Measurements from ENCODE around the gene SMAD7. TPM values are rescaled to one million over a fixed set of nuclear protein-coding genes. Genes with fewer than 3 reads are reported as not detected.

SMAD7 gene
- total RNA-seq, 2 experiments from 2014 or later: 9.0 to 9.4 TPM

GRCh38 chr18:48897531-48897930 lies 53.2 kb downstream of the SMAD7 start:
- Mint-ChIP-seq H3K27me3 (no peaks in the 10 kb centered on the region), H3K27ac (no peak overlapping the region), H3K4me3 (no peak overlapping the region), H3K36me3 (no peaks in the 10 kb centered on the region), H3K4me1 (peaks cover 11% of the 10 kb centered on the region), H3K9me3 (peaks cover 5% of the 10 kb centered on the region)
- no peak for DNase-seq

DNA sequence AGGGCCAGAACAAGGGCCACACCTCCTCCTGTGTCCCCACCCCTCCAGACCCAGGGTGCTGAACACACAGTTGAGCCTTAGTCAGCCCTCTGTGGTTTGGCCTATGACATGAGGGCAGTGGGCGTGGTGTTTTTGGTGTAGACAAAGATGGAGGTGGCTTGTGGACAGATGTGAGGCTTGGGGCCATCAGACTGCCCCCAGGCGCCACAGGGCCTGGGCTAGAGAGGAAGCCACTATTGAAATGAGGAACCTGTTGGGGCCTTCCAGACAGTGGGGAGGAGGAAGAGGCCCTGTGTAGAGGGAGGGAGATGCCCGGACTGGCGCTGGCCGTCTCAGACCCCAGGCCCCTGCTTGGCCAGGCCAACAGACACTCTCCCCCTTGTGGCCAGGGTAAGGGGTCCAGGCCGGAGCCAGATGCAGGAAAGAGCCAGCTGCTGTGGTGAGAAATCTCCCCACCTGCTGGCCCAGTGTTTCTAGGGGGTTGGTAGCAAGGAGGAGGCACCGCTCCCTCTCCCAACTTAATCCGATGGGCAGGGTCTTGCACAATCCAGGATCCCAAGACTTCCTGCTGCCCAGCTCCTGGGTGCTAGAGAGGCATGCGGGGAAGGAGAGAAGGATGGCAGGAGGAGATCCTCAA lies 53.8 kb downstream of the SMAD7 start:
- Mint-ChIP-seq H3K9me3 (peaks cover 5% of the 10 kb centered on the region), H3K4me1 (peaks cover 11% of the 10 kb centered on the region), H3K27ac (no peak overlapping the region), H3K36me3 (no peaks in the 10 kb centered on the region), H3K4me3 (no peak overlapping the region), H3K27me3 (no peaks in the 10 kb centered on the region)
- peak; percentile 18 for DNase-seq

DNA sequence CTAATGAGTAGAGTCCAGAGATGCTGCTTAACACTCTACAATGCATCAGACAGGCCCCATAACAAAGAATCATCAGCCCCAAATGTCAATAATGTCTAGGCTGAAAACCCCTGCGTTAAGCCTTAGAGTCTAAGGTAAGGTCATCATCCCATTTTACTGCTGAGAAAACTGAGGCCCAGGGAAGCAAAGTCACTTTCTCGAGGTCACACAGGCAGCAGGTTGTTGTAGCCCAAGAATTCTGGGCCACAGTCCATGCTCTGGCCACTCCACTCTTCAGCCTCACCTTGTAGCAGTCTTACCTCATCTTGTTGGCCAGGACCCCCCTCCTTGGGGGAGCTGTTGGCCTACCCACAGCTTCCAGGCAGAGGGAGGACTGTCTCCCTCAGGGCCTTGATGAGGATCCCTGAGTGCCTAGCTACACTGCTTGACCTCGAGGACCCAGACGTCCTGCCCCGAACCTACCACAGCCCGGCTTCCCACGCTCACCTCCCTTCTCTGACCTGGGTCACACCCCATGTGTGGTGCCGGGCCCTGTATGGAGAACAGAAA lies 54.4 kb downstream of the SMAD7 start:
- H3K27ac Mint-ChIP-seq: no peak overlapping the region

GRCh38 chr18:48894799-48895346 lies 55.9 kb downstream of the SMAD7 start:
- no peak overlapping the region for H3K27ac Mint-ChIP-seq
- no peak overlapping the region for H3K4me3 Mint-ChIP-seq
- DNase-seq: no peak
- H3K27me3 Mint-ChIP-seq: no peaks in the 10 kb centered on the region
- H3K36me3 Mint-ChIP-seq: no peaks in the 10 kb centered on the region
- H3K4me1 Mint-ChIP-seq: peaks cover 8% of the 10 kb centered on the region
- peaks cover 5% of the 10 kb centered on the region for H3K9me3 Mint-ChIP-seq

More for the DNA sequence above, 54.4 kb downstream of the SMAD7 start:
- no peak for DNase-seq
- Mint-ChIP-seq H3K4me3 (no peak overlapping the region), H3K27me3 (no peaks in the 10 kb centered on the region), H3K36me3 (no peaks in the 10 kb centered on the region), H3K9me3 (peaks cover 5% of the 10 kb centered on the region), H3K4me1 (peaks cover 11% of the 10 kb centered on the region)

DNA sequence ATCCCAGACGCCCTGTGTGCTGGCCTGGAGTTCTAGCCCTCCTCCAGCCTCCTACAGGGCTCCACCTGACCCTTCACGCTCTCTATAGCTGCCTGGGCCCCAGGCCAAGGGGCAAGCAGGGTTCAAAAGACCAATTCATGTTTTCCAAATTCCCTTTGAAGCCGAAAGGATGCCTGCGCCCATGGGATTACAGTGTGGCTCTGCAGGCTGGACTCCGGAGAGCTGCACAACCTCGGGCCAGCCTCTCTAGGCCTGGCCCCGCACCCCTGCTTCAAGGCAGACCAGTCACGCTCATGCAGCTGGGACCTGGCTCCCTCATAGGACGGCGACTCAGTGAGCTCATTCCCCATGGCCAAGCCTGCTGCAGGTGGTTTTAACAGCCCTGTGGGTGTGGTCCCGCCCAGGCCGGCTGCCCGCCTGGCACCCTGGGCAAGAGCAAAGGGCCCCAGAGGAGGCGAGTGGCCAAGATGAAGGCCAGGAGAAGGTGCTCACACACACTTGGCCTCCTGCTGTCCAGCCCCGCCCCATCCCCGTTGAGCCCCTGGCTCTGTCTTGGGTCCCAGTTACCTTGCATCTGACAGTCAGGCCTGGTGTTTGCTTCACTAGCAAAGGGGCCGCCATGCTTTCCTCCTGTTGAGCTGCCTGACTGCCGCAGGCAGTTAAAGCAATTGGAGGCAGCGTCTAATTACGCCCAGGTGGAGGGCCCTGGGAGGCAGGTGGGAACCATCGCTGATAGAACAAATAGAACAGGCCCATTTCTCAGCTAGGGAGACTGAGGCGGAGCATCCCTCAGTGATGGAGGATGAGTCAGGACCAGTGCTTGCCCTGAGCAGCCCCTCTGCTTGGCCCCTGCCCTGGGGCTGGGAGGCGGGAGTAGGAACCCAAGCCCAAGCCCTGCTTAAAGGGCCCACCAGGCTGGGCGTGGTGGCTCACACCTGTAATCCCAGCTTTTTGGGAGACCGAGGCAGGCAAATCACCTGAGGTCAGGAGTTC lies 56.9 kb downstream of the SMAD7 start:
- DNase-seq: no peak

DNA sequence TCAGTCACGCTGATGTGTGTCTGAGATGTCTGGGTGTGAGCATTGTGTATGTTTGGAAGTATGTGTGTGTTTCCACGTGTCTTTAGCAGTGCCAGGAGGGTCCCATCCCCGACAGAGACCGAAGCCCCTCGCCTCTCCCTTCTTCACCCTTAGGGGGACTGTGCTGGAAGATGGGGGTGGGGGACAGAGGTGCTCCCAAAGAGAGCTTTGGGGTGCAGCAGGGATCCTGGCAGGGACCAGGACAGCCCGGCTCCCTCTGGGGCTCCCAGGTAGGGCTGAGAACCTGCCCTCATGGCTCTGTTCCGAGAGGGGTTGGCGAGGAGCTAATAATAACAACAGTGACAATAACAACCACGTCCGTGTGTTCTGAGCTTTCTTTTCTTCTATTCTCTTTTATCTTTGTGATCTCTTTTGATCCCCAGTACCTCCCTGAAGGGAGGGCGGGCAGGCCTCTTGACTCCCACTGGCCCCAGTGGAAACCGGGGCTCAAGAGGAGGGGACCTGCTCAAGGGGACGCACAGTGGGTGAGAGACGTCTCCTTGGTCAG lies 57.6 kb downstream of the SMAD7 start:
- DNase-seq: no peak
- H3K27ac Mint-ChIP-seq: no peak overlapping the region

More for the DNA sequence above, 56.9 kb downstream of the SMAD7 start:
- H3K27ac Mint-ChIP-seq: no peak overlapping the region
- no peaks in the 10 kb centered on the region for H3K27me3 Mint-ChIP-seq
- H3K4me3 Mint-ChIP-seq: no peak overlapping the region
- peaks cover 3% of the 10 kb centered on the region for H3K4me1 Mint-ChIP-seq
- peaks cover 2% of the 10 kb centered on the region for H3K9me3 Mint-ChIP-seq
- H3K36me3 Mint-ChIP-seq: no peaks in the 10 kb centered on the region

GRCh38 chr18:48892146-48892855 lies 58.5 kb downstream of the SMAD7 start:
- no peak overlapping the region for H3K4me3 Mint-ChIP-seq
- H3K27ac Mint-ChIP-seq: no peak overlapping the region
- H3K27me3 Mint-ChIP-seq: no peaks in the 10 kb centered on the region
- no peak for DNase-seq
- no peaks in the 10 kb centered on the region for H3K9me3 Mint-ChIP-seq
- H3K36me3 Mint-ChIP-seq: no peaks in the 10 kb centered on the region
- peaks cover 5% of the 10 kb centered on the region for H3K4me1 Mint-ChIP-seq

More for the DNA sequence above, 57.6 kb downstream of the SMAD7 start:
- Mint-ChIP-seq H3K9me3 (no peaks in the 10 kb centered on the region), H3K36me3 (no peaks in the 10 kb centered on the region), H3K4me3 (no peak overlapping the region), H3K27me3 (no peaks in the 10 kb centered on the region), H3K4me1 (peaks cover 3% of the 10 kb centered on the region)

GRCh38 chr18:48891721-48892120 lies 59.0 kb downstream of the SMAD7 start:
- no peak overlapping the region for H3K27ac Mint-ChIP-seq
- no peaks in the 10 kb centered on the region for H3K36me3 Mint-ChIP-seq
- H3K9me3 Mint-ChIP-seq: no peaks in the 10 kb centered on the region
- H3K27me3 Mint-ChIP-seq: no peaks in the 10 kb centered on the region
- no peak for DNase-seq
- H3K4me1 Mint-ChIP-seq: peaks cover 3% of the 10 kb centered on the region
- H3K4me3 Mint-ChIP-seq: no peak overlapping the region

- H3K27ac Mint-ChIP-seq: no peak overlapping the region
- no peak for DNase-seq
- H3K4me3 Mint-ChIP-seq: no peak overlapping the region
Measured at GRCh38 chr18:48889981-48890762, 60.6 kb downstream of the SMAD7 start.

DNA sequence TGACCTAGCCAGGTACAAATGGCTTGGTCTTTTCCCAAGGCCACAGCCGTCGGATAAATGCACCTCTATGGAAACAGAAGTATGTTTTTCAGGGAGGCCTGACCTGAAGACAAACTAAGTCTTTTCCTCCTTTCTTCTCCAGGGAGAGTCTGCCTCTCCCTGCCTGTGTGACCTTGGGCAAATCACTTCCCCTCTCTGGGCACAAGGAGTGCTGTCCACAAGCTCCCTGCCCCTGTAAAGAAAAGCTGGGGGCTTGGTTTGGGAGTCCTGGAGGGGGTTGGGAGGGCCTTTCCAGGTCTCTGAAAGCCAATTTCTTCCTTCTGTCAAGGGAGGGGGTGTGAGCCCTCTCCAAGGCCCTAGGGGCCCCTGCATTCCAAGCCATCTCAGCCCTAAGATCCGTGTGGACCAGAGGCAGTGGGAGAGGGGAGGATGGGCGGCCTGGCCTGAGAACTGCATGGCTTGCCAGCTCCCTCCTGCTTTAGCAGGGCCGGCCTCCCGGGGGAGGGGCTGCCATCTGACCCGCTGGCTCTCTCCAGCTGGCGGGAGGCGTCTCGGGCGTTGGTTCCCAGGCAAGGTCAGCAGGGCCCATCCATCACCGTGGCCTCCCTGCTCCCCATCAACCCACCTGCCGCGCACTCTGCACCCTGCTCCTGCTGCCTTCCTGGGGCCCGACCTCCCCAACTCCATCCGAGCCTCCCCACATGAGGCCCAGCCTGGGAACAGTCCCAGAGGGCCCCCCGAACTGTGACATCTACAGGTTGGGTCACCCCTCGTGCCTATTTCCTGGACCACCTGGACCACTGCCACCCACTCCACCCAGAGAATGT lies 61.4 kb downstream of the SMAD7 start:
- H3K27ac Mint-ChIP-seq: no peak overlapping the region
- no peaks in the 10 kb centered on the region for H3K36me3 Mint-ChIP-seq
- no peaks in the 10 kb centered on the region for H3K27me3 Mint-ChIP-seq
- no peaks in the 10 kb centered on the region for H3K9me3 Mint-ChIP-seq
- H3K4me1 Mint-ChIP-seq: peaks cover 2% of the 10 kb centered on the region
- no peak for DNase-seq
- H3K4me3 Mint-ChIP-seq: no peak overlapping the region

More at GRCh38 chr18:48889981-48890762, 60.6 kb downstream of the SMAD7 start:
- H3K9me3 Mint-ChIP-seq: no peaks in the 10 kb centered on the region
- no peaks in the 10 kb centered on the region for H3K36me3 Mint-ChIP-seq
- no peaks in the 10 kb centered on the region for H3K27me3 Mint-ChIP-seq
- H3K4me1 Mint-ChIP-seq: peaks cover 2% of the 10 kb centered on the region

- peaks cover 2% of the 10 kb centered on the region for H3K4me1 Mint-ChIP-seq
- H3K4me3 Mint-ChIP-seq: no peak overlapping the region
- no peaks in the 10 kb centered on the region for H3K27me3 Mint-ChIP-seq
Measured at GRCh38 chr18:48888773-48889080, 62.0 kb downstream of the SMAD7 start.

GRCh38 chr18:48887905-48888772 lies 62.6 kb downstream of the SMAD7 start:
- no peaks in the 10 kb centered on the region for H3K9me3 Mint-ChIP-seq
- no peaks in the 10 kb centered on the region for H3K36me3 Mint-ChIP-seq
- H3K4me1 Mint-ChIP-seq: peaks cover 2% of the 10 kb centered on the region
- no peak overlapping the region for H3K27ac Mint-ChIP-seq
- no peaks in the 10 kb centered on the region for H3K27me3 Mint-ChIP-seq
- no peak overlapping the region for H3K4me3 Mint-ChIP-seq
- no peak for DNase-seq

More at GRCh38 chr18:48888773-48889080, 62.0 kb downstream of the SMAD7 start:
- no peaks in the 10 kb centered on the region for H3K36me3 Mint-ChIP-seq
- no peak overlapping the region for H3K27ac Mint-ChIP-seq
- H3K9me3 Mint-ChIP-seq: no peaks in the 10 kb centered on the region
- DNase-seq: no peak
